ENCODE results near the gene RNF220.

- no peak for TF ChIP-seq ZBTB8A (tag by site-specific recombination; IDR thresholded peaks at IDR 0.05)
- no peak for TF ChIP-seq PATZ1 (tag by site-specific recombination; IDR thresholded peaks at IDR 0.05)
These were observed 107.3 kb downstream of the RNF220 start for GRCh38 chr1:44512313-44512885.
